ENCODE measurements around the gene CTH. TPM values are rescaled to one million over a fixed set of nuclear protein-coding genes. Genes with fewer than 3 reads are reported as not detected.
"Not testable (repeated sequence)": the region's sequence is repeated elsewhere in the genome, so short reads cannot be mapped to it uniquely, and the experiment has no call there.

CTH gene
- total RNA-seq, 1 experiment from 2014 or later, result 7.6 TPM

GRCh38 chr1:70455291-70455690 lies 44.2 kb downstream of the CTH start:
- DNase-seq (ENCODE audit: low read depth), result peak; percentile 19

GRCh38 chr1:70458131-70458530 lies 47.1 kb downstream of the CTH start:
- peak; percentile 40 for DNase-seq (ENCODE audit: low read depth)

- DNase-seq (ENCODE audit: low read depth), result peak; percentile 88
Measured at GRCh38 chr1:70459496-70460225, 48.6 kb downstream of the CTH start.

GRCh38 chr1:70460740-70461713 lies 50.0 kb downstream of the CTH start:
- DNase-seq (ENCODE audit: low read depth), result not testable (repeated sequence)

GRCh38 chr1:70462611-70463010 lies 51.5 kb downstream of the CTH start:
- DNase-seq (ENCODE audit: low read depth), result peak; percentile 57

- no peak for DNase-seq (ENCODE audit: low read depth)
Measured at GRCh38 chr1:70465911-70466310, 54.8 kb downstream of the CTH start.

- no peak for DNase-seq (ENCODE audit: low read depth)
Measured at GRCh38 chr1:70467531-70467930, 56.5 kb downstream of the CTH start.

- DNase-seq (ENCODE audit: low read depth), result no peak
Measured at GRCh38 chr1:70468180-70468579, 57.1 kb downstream of the CTH start.

GRCh38 chr1:70469184-70469583 lies 58.1 kb downstream of the CTH start:
- not testable (repeated sequence) for DNase-seq (ENCODE audit: low read depth)

GRCh38 chr1:70475023-70475422 lies 64.0 kb downstream of the CTH start:
- DNase-seq (ENCODE audit: low read depth), result no peak

- no peak for DNase-seq (ENCODE audit: low read depth)
Measured at GRCh38 chr1:70477090-70477489, 66.0 kb downstream of the CTH start.

GRCh38 chr1:70477905-70478304 lies 66.8 kb downstream of the CTH start:
- DNase-seq (ENCODE audit: low read depth), result not testable (repeated sequence)

- DNase-seq (ENCODE audit: low read depth), result no peak
Measured at GRCh38 chr1:70483342-70483741, 72.3 kb downstream of the CTH start.

- DNase-seq (ENCODE audit: low read depth), result no peak
Measured at GRCh38 chr1:70485624-70486023, 74.6 kb downstream of the CTH start.

GRCh38 chr1:70486676-70487458 lies 75.8 kb downstream of the CTH start:
- DNase-seq (ENCODE audit: low read depth), result peak; percentile 74

GRCh38 chr1:70487459-70487815 lies 76.4 kb downstream of the CTH start:
- no peak for DNase-seq (ENCODE audit: low read depth)

- DNase-seq (ENCODE audit: low read depth), result peak; percentile 37
Measured at GRCh38 chr1:70487910-70488665, 77.0 kb downstream of the CTH start.

Measured in RPMI7951 (cell line).